Small intestine (tissue), 4 donors: ENCODE data around the gene COPA. TPM values are rescaled to one million over a fixed set of nuclear protein-coding genes. Genes with fewer than 3 reads are reported as not detected.

ENCODE experiments used
- polyA plus RNA-seq, 4 donors: library from polyadenylated mRNA; stranded (reverse) in 3 of 4; unstranded in 1 of 4; fragments of 200-250 nt in 3 of 4; fragments of 120-200 nt in 1 of 4; gene quantifications; one replicate each; pipeline versions ENCODE4 v1.2.1 to v1.2.3, GENCODE V29; 2013
- donor health status: healthy with polysubstance abuse.
- donor health status: Bipolar disorder and iron deficiency.
- donor health status: healthy.

The COPA gene
- polyA plus RNA-seq, 4 donors, result 79.7 to 143 (median 93.2) TPM

Other genes with a start within 250 kb of the COPA start
- gene IGSF8, start 244.6 kb downstream of the COPA start, polyA plus RNA-seq, result 10 to 100 TPM; 11.0 to 34.5 (median 21.5) TPM
- gene ATP1A2, start 227.5 kb downstream of the COPA start, polyA plus RNA-seq, result 1 to 10 TPM in 2 of 4 donors, under 1 TPM in 2; 0.22 to 5.3 (median 1.2) TPM
- gene ATP1A4, start 191.6 kb downstream of the COPA start, polyA plus RNA-seq, result under 1 TPM in 2 of 4 donors, not detected in 2; 0.12 to 0.24 TPM
- gene CASQ1, start 152.7 kb downstream of the COPA start, polyA plus RNA-seq, result 1 to 10 TPM in 1 of 4 donors, under 1 TPM in 3; 0.45 to 2.1 (median 0.60) TPM
- gene PEA15, start 137.9 kb downstream of the COPA start, polyA plus RNA-seq, result 100 to 1,000 TPM in 1 of 4 donors, 10 to 100 TPM in 3; 15.2 to 116 (median 47.9) TPM
- gene DCAF8, start 80.7 kb downstream of the COPA start, polyA plus RNA-seq, result 100 to 1,000 TPM in 1 of 4 donors, 10 to 100 TPM in 3; 43.5 to 145 (median 59.1) TPM
- 10 to 100 TPM; 20.8 to 52.3 (median 24.5) TPM for gene PEX19, start 58.1 kb downstream of the COPA start, polyA plus RNA-seq
- 100 to 1,000 TPM in 1 of 4 donors, 10 to 100 TPM in 3; 50.1 to 138 (median 59.6) TPM for gene NCSTN, start 133 bp upstream of the COPA start, polyA plus RNA-seq
- gene NHLH1, start 23.8 kb upstream of the COPA start, polyA plus RNA-seq, result under 1 TPM; 0.15 to 0.67 (median 0.37) TPM
- 10 to 100 TPM in 1 of 4 donors, 1 to 10 TPM in 1, under 1 TPM in 2; 0.27 to 20.6 (median 3.0) TPM for gene VANGL2, start 57.3 kb upstream of the COPA start, polyA plus RNA-seq
- 1 to 10 TPM in 2 of 4 donors, under 1 TPM in 2; 0.22 to 1.6 (median 1.1) TPM for gene SLAMF6, start 180.0 kb upstream of the COPA start, polyA plus RNA-seq
- gene CD84, start 236.2 kb upstream of the COPA start, polyA plus RNA-seq, result 1 to 10 TPM in 1 of 4 donors, under 1 TPM in 3; 0.22 to 1.5 (median 0.60) TPM